ENCODE results near the gene ARPC1B.
"Not testable (repeated sequence)": the region's sequence is repeated elsewhere in the genome, so short reads cannot be mapped to it uniquely, and the experiment has no call there.

The ARPC1B gene

GRCh38 chr7:99374111-99375064 is at the start of gene ARPC1B:
Gene ARPC1B (plus strand): TSS chr7:99374730. CDS start chr7:99385715, 10,985 bp downstream.
- DNase-seq: peak in 1 of 2 experiments; percentile 46

DNA sequence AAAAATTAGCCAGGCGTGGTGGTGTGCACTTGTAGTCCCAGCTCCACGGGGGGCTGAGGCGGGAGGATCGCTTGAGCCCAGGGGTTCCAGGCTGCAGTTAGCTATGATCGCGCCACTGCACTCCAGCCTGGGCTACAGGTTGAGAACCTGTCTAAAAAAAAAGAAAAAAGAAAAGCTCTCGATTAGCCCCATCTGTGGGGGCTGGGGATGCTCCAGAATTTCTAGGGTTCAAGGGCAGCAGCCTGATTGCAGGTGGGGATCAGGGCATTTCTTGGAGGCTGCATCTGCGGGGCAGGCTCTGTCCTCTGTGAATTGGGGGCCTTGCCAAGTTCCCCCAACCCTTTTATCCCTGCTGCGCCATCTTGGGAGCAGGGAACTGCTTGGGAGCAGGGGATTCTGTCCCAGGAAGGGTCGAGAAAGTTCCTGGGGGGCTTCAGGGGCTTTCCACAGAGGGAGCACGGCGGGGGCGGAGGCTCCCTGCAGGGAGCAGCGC is 49.5 kb upstream of the ARPC1B start:
- no peak for DNase-seq

DNA sequence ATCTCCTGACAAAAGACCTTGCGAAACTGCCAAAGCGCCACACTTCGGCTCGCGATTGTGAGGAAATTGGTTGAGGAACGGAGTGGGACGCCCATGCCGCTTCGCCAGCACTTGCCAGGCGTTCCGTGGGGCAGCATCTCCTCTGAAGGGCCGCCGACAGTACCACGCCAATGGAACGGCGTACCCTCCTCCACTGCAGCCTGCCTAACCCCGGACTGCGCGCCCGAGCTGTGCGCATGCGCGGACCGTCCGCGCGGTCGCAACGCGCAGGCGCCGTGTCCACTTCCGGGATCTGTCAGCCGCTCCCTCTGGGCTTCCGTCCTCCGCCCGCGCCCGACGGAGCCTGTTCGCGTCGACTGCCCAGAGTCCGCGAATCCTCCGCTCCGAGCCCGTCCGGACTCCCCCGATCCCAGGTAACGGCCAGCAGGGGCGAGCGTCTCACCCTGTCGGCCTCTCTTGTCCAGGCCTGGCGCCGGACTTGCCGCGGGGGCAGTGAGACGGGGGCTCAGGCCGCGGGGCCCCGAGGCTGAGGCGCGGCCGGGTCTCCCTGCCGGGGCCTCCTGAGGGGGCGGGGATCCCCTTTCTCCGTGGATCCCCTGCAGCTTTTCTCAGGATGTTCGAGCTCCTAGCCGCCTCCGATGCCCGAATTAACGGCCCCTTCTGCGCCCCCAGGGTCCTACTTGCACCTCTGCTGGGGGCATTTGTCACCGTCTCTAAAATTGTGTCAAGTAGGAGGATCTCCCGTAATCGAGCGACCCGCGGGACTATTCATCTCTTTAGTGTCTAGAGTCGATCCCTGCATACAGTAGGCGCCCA is 48.7 kb upstream of the ARPC1B start, which contains the start of gene ARPC1A:
ARPC1A (plus strand) TSS at position 307 of the 816 bp plus-strand sequence. CDS start 7,456 bp downstream, outside the sequence.
- DNase-seq: peak; percentile 76 to 95

GRCh38 chr7:99326408-99326782 is 48.1 kb upstream of the ARPC1B start:
- DNase-seq: no peak

DNA sequence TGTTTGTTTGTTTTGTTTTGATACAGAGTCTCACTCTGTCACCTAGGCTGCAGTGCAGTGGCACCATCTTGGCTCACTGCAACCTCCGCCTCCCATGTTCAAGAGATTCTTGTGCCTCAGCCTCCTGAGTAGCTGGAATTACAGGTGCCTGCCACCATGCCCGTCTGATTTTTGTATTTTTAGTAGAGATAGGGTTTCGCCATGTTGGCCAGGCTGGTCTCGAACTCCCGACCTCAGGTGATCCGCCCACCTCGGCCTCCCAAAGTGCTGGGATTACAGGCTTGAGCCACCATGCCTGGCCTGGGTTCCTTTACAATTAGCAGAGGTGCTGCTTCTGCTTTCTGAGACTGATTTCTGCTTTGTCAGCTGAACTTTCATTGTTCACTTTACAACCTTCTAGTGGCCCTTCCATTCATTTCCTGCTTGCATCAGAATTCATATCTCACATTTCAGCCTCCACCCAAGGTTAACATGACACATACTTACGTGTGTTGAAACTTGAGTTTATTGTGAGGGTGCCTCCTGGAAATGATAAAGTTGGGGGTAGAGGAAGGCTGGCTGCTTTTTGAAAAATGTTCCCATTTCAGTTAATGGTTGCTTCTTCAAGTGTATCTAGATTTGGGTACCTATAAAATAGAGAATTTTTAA is 44.1 kb upstream of the ARPC1B start:
- DNase-seq: not testable (repeated sequence)

DNA sequence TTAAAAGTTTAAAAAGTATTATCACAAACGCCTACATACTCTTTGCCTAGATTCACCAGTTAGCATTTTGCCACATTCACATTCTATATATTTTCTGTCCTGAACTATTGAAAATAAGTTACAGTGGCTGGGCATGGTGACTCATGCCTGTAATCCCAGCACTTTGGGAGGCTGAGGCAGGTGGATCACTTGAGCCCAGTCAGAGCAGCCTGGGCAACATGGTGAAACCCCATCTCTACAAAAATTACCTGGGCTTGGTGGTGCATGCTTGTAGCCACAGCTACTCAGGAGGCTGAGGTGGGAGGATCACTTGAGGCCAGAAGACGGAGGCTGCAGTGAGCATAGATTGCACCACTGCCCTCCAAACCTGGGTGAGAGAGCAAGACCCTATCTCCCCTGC is 43.5 kb upstream of the ARPC1B start:
- no peak for DNase-seq

GRCh38 chr7:99339595-99339994 is 34.9 kb upstream of the ARPC1B start:
- DNase-seq: no peak

GRCh38 chr7:99340659-99341058 is 33.9 kb upstream of the ARPC1B start:
- DNase-seq: no peak

DNA sequence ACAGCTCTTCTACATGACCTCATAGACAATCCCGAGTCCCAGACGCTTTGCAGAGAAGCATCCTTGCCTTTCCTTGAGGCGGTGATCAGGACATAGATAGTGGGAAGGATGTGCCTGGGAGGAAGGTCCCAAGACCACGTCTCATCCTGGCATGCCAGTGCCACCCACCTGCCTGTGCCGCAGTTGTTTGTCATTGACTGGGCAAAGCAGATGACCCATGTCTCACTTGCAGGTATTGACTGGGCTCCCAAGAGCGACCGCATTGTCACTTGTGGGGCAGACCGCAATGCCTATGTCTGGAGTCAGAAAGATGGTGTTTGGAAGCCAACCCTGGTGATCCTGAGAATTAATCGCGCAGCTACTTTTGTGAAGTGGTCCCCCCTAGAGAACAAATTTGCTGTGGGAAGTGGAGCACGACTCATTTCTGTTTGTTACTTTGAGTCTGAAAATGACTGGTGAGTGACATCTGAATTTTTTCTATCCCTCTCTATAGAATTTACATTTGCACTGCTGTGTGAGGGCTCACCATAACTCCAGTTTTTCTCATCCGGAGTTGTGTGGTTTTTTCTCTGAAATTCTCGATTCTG is 30.4 kb upstream of the ARPC1B start:
- no peak for DNase-seq

- DNase-seq: not testable (repeated sequence)
These were observed 23.9 kb upstream of the ARPC1B start for GRCh38 chr7:99350641-99351040.

DNA sequence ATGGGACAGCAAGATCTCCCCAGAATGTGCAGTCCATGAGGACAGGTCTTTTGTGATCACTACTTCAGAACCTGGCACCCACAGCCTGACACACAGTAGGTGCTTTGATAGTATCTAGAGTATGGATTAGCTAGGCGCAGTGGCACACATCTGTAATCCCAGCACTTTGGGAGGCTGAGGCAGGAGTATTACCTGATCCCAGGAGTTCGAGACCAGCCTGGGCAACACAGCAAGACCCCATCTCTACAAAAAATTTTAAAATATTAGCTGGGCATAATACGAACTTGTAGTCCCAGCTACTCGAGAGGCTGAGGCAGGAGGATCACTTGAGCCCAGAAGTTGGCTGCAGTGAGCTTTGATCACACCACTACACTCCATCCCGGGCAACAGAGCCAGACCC is 22.3 kb upstream of the ARPC1B start:
- DNase-seq: no peak

GRCh38 chr7:99355098-99355497 is 19.4 kb upstream of the ARPC1B start:
- DNase-seq: no peak

GRCh38 chr7:99357701-99358490 is 16.6 kb upstream of the ARPC1B start:
- no peak for DNase-seq

DNA sequence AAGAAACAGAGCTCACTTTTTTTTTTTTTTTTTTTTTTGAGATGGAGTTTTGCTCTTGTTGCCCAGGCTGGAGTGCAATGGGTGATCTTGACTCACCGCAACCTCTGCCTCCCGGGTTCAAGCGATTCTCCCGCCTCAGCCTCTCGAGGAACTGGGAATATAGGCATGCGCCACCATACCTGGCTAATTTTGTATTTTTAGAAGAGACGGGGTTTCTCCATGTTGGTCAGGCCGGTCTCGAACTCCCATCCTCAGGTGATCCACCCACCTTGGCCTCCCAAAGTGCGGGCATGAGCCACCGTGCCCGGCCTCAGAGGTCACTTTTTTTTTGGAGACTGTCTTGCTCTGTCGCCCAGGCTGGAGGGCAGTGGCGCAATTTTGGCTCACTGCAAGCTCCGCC is 16.0 kb upstream of the ARPC1B start:
- DNase-seq: not testable (repeated sequence)

DNA sequence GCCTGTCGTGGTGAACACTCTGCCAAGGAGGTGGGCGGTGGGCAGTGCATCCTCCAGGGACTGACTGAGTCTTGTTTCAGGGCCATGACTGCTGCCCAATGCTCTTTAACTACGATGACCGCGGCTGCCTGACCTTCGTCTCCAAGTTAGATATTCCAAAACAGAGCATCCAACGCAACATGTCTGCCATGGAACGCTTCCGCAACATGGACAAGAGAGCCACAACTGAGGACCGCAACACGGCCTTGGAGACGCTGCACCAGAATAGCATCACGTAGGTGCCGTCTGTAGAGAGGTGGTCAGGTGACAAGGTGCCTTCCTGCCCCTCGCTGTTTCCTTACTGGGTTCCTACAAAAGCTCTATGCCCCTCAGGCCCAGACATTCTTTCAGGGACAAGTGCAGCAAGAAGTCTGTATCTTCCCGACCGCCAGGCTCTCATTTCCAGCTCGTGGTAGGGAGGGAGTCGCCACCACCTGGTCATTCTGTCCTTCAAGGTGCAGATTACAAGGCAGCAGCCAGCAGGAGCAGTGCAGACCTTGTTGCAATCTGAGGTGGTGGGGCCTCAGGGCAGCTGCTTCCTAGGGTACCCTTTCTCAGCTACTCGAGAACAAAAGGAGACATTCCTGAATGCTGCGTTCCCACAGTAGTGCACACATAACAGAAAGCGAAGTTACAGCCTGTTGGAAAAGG is 14.9 kb upstream of the ARPC1B start:
- DNase-seq: no peak

DNA sequence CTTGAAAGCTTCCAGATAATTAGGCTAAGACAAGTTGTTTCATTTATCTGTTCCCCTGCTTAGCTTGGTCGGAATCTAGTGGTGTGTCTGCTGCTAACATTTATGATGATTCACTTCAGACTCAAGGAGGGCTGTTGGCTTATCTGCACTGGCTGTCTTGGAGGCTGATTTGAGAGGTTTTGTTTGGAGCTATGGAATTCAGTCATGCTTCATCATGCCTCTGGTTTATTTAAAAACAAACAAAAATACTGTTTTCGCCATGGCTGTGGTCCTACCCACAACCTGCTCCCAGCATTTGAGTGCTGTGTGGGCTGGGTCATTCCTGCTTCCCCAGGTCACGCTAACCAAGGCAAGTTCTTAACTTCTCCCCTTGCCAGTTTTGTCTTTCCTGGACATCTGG is 11.7 kb upstream of the ARPC1B start:
- DNase-seq: no peak

DNA sequence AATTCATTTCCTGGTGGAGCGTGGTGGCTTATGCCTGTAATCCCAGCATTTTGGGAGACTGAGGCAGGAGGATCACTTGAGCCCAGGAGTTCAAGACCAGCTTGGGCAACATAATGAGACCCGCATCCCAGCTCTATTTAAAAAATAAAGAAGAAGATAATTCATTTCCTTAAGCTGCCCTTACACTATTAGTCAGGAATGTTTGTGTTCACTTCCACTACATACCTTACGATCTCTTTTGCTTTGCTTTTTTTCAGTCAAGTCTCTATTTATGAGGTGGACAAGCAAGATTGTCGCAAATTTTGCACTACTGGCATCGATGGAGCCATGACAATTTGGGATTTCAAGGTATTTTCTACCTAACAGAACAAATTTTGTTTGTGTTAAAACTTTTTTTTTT is 11.2 kb upstream of the ARPC1B start:
- no peak for DNase-seq

- no peak for DNase-seq
These were observed 9.0 kb upstream of the ARPC1B start for GRCh38 chr7:99365318-99366141.

- no peak for DNase-seq
These were observed 7.9 kb upstream of the ARPC1B start for GRCh38 chr7:99366646-99367045.

DNA sequence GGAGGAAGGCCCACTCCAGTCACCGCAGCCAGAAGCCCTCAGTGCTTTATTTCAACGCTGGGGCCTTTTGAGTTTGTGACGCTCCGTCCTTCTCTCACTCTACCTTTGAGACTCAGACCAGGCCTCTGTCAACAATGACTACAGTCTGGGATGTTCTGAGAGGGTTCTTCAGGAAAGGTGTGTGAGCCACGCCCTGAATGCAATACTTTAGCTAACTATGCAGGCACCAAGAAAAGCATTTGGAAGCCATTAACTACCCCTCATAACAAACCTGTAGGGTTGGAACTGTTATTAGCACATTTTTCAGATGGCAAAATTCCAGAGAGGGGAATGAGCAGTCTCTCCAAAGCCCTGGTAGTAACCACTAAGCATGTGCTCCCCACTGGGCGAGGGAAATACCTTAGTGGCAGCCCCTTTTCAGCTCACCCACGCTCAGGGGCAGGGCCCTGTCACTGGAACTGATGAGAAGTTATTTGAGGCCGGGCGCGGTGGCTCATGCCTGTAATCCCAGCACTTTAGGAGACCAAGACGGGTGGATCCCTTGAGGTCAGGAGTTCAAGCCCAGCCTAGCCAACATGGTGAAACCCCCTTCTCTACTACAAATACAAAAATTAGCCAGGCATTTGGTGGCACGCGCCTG is 5.7 kb upstream of the ARPC1B start:
- peak in 1 of 2 experiments; percentile 58 for DNase-seq
